Uterus (tissue), 4 donors: ENCODE results near the gene STPG2. TPM values are rescaled to one million over a fixed set of nuclear protein-coding genes. Genes with fewer than 3 reads are reported as not detected.

Experiments used
- DNase-seq, 2 donors: peaks; one replicate each; pipeline ENCODE4 v3.0.0-alpha.2; 2019 to 2020
- H3K27ac ChIP-seq, 2 donors: fragments of 200-600 bp; sonication (generic); 1 replicate in 1 of 2; 2 replicates in 1 of 2; pipeline ENCODE4 v1.5.1; 2016 to 2018
- H3K27me3 ChIP-seq, 2 donors: fragments of 200-600 bp; sonication (generic); one replicate each; pipeline ENCODE4 v1.5.1; 2018 to 2019; ENCODE audit warnings: control low read depth in 1 of 2
- H3K36me3 ChIP-seq, 2 donors: fragments of 200-600 bp; sonication (generic); one replicate each; pipeline ENCODE4 v1.5.1; 2019; ENCODE audit warnings: control low read depth in 1 of 2
- H3K4me1 ChIP-seq, 2 donors: fragments of 200-600 bp; sonication (generic); one replicate each; pipeline ENCODE4 v1.5.1; 2018 to 2019; ENCODE audit warnings: control low read depth in 1 of 2
- H3K4me3 ChIP-seq, 2 donors: fragments of 200-600 bp; sonication (generic); 1 replicate in 1 of 2; 2 replicates in 1 of 2; pipeline ENCODE4 v1.5.1; 2018 to 2019; ENCODE audit warnings: mild to moderate bottlenecking in 1 of 2
- H3K9me3 ChIP-seq, 2 donors: fragments of 200-600 bp; sonication (generic); one replicate each; pipeline ENCODE4 v1.5.1; 2019; ENCODE audit warnings: control low read depth in 1 of 2
- CTCF ChIP-seq, 4 experiments: fragments of 200-600 bp in 2 of 4; fragments of 450-650 bp in 2 of 4; sonication (generic) in 2 of 4; IDR thresholded peaks; one replicate each; pipeline ENCODE4 v1.5.1; 2016 to 2019; ENCODE audit warnings: antibody characterized with exemption in 4 of 4, mild to moderate bottlenecking in 2 of 4, moderate library complexity in 1 of 4
- POLR2A ChIP-seq, 2 donors: fragments of 450-650 bp; IDR thresholded peaks; one replicate each; pipeline ENCODE4 v1.6.1; 2016; ENCODE audit warnings: antibody characterized with exemption in 2 of 2, mild to moderate bottlenecking in 1 of 2, moderate library complexity in 1 of 2
- intact Hi-C: fragments of 100-400 bp; cut with DNase I; formaldehyde crosslinking; loops from one replicate; pipeline ENCODE4 v1.15.1; 2023; ENCODE audit warnings: low total_unique reads
- total RNA-seq, 4 donors: library from RNA; depleted of rRNA in 3 of 4; stranded (reverse); fragments of >200 nt in 3 of 4; gene quantifications; one replicate each; pipeline versions ENCODE4 v1.1.0 to v1.2.4, GENCODE V29; 2014 to 2023
- donor health status: DM: yes; HTN: yes; CAD: no.

STPG2 gene
- total RNA-seq, 4 donors from 2014 or later: 0.26 to 1.0 (median 0.61) TPM; not detected in 1

GRCh38 chr4:97513917-97514316, 629.4 kb downstream of the STPG2 start:
- Histone ChIP-seq H3K9me3 (no peaks in the 10 kb centered on the region), H3K27ac (no peak overlapping the region), H3K36me3 (no peaks in the 10 kb centered on the region), H3K27me3 (no peaks in the 10 kb centered on the region), H3K4me1 (no peaks in the 10 kb centered on the region), H3K4me3 (no peak overlapping the region)
- intact Hi-C loops: no loop called here
- DNase-seq: no peak
- TF ChIP-seq POLR2A (IDR thresholded peaks at IDR 0.05): no peak
- TF ChIP-seq CTCF (IDR thresholded peaks at IDR 0.05): no peak

Other genes starting within 250 kb of the STPG2 start
- 10 to 100 TPM; 13.5 to 53.5 (median 42.0) TPM for gene RAP1GDS1, start 117.9 kb upstream of the STPG2 start, total RNA-seq